NCI-H1694 (cell line): ENCODE data around the gene ATP10B.
"Not testable (repeated sequence)": the region's sequence is repeated elsewhere in the genome, so short reads cannot be mapped to it uniquely, and the experiment has no call there.

ENCODE experiments used
- DNase-seq: peaks from one replicate; lab custom pipeline; 2025; lab: John Stamatoyannopoulos, UW

ATP10B gene

GRCh38 chr5:160757194-160757593 is 94.8 kb downstream of the ATP10B start:
- DNase-seq = no peak

- DNase-seq = no peak
Measured at GRCh38 chr5:160750938-160751657, 100.9 kb downstream of the ATP10B start.

GRCh38 chr5:160749682-160750081 is 102.3 kb downstream of the ATP10B start:
- DNase-seq = no peak

DNA sequence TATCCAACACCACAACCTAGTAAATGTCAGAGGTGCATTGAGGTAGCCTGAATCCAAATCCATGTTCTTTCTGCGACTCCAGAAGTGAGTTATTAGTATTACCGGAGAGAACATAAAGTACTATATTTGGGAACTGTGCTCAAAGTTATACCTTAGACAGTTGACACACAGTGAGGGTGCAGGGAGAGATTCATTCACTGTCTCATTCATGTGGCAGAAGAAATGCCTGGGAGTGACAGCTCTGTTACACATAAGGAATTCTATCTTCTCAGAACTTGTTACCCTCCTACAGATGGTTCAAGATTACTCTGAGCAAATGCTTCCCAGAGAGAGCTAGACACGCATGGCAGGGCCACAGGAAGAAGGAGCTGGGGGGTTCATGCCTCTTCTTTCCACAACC is 103.0 kb downstream of the ATP10B start:
- DNase-seq = no peak

GRCh38 chr5:160747987-160748386 is 104.0 kb downstream of the ATP10B start:
- no peak for DNase-seq

DNA sequence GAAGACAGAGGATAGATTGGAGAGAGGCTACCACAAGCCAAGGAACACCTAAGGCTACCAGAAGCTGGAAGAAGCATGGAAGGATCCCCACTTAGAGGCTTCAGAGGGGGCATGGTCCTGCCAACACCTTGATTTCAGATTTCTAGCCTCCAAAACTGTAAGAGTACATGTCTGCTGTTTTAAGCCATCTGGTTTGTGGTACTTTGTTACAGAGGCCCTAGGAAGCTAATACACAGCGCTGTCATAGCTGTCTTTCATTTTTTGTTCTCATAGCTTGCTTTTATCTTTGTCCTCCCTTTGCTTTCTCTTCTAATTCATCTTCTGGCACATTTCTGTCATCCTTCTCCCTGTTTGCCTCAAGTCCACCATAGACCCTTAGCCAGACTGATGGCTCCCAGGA is 104.5 kb downstream of the ATP10B start:
- no peak for DNase-seq

DNA sequence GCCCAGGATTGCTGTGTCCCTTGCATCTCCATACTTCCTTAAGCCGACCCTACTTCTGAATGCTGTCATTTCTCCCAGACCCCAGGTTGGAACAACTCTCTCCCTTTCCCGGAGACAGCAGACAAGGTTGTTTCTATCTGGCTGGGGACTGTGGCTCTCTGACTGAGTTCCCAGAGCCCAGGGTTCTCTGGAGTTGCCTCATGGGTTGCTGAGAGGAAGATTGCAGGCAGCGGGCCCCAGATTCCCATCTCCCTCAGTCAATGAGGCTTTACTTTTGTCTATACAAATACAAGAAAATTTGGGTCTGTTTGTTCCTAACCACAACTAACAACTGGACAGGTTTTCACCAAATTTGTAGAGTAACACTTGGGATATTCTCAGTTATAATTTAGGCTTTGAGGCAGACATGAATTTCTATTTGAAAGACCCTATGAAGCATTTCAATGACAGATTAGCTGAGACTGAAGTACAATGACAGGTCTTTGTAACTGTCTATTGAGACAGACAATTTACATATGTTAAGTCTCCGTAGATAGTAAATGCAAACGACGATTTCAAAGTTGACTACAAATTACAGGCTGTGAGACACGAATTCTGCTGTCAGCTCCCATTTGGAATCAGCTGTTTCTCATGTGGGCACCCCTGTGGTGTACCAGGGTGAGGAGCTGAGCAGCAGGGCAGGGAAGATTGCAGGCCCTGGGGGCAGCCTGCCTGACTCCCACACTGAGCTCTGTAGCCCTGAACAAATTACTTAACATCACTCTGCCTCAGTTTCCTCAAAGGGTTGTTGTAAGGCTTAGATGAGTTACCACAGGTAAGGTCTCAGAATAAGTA is 107.5 kb downstream of the ATP10B start:
- DNase-seq = no peak

- DNase-seq = no peak
Measured at GRCh38 chr5:160743027-160743426, 109.0 kb downstream of the ATP10B start.

- DNase-seq = no peak
Measured at GRCh38 chr5:160742446-160742845, 109.6 kb downstream of the ATP10B start.

DNA sequence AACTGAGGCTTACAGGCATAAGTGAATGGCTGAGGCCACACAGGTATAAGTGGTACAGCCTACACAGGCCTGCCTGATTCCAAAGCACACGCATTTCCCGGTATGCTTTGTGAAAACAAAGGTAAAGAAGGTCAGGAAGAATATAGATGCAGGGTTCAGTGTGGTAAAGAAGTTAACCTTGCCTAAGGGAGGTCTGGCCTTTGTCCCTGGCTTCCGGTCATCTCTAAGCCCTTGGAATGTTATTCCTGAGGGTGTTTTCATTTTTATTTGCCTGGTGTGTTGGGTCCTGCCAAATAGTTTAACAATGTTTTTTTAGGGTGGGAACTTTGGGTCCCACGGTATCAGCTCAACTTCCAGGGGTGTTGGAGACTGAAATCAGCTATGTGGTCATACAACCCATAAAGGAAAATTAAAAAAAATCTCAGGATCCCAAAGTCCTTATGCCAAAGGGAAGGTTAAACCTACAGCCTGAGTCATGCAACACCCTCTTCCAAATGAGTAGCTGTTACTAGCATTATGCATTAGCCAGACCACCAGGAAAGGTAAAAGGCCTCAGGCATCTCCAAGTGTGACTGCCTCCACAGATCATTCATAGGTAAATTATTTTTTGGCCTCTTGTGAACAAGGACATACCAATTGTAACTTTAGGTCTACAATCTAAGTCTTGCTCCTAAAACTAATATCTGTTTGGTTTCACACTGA is 124.6 kb downstream of the ATP10B start:
- DNase-seq = no peak

- no peak for DNase-seq
Measured at GRCh38 chr5:160726721-160727120, 125.3 kb downstream of the ATP10B start.

DNA sequence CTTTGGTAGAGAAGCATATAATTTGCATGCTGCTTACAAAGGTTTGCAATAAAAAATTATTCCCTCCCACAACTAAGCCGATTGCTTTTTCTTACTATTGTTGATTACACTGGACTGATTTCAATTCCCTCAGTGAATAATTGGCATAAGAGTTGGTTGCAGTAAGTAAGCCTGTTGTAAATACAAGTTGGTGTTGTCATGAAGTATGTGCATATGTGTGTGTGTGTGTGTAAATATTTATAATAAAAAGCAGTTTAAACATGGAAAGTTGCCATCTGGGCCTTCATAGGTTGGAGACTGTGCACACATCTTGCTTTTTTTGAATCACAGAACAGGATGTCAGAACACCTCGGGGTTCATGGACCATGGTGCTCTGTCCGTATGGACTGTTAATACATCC is 131.2 kb downstream of the ATP10B start:
- DNase-seq = no peak

DNA sequence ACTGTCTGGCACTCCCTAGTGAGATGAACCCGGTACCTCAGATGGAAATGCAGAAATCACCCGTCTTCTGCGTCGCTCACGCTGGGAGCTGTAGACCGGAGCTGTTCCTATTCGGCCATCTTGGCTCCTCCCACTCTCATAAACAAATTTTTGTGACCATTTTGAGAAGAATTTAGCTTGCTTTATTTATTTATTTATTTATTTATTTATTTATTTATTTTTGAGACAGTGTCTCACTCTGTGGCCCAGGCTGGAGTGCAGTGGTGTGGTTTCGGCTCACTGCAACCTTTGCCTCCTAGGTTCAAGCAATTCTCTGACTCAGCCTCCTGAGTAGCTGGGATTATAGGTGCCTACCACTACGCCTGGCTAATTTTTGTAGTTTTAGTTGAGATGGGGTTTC is 136.5 kb downstream of the ATP10B start:
- DNase-seq = not testable (repeated sequence)

DNA sequence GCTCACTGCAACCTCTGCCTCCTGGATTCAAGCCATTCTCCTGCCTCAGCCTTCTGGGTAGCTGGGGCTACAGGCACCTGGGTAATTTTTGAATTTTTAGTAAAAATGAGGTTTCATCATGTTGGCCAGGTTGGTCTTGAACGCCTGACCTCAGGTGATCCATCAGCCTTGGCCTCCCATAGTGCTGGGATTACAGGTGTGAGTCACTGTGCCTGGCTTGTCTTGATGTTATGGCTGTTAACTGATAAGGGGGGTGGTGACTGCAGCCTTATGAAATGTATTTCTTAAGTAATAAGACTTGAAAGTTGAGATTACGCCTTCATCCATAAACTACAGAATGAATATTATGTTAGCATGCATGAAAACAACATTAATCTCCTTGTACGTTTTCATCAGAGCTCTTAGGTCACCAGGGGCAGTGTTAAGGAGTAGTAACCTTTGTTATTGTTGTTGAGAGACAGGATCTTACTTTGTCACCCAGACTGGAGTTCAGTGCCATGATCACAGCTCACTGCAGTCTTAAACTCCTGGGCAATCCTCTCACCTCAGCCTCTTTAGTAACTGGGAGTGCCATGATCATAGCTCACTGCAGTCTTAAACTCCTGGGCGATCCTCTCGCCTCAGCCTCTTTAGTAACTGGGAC is 148.3 kb downstream of the ATP10B start:
- DNase-seq = no peak

DNA sequence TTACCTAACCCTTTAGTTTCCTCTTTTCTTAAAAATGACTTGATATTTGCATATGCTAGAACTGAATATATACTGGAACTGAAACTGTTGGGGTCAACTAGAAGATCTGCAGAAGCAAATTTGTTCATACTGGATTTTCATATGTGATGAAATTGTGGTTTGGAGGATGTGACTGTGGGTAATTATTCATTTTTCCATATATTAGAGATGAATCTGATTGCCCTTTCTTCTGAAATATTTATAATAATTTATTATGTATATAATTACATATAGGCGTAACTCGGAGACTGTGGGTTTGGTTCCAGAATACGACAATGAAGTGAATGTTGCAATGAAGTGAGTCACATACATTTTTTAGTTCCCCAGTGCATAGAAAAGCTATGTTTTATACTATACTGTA is 149.1 kb downstream of the ATP10B start:
- no peak for DNase-seq

GRCh38 chr5:160702311-160702803 is 149.7 kb downstream of the ATP10B start:
- DNase-seq = no peak

- DNase-seq = no peak
Measured at GRCh38 chr5:160701403-160701802, 150.6 kb downstream of the ATP10B start.

DNA sequence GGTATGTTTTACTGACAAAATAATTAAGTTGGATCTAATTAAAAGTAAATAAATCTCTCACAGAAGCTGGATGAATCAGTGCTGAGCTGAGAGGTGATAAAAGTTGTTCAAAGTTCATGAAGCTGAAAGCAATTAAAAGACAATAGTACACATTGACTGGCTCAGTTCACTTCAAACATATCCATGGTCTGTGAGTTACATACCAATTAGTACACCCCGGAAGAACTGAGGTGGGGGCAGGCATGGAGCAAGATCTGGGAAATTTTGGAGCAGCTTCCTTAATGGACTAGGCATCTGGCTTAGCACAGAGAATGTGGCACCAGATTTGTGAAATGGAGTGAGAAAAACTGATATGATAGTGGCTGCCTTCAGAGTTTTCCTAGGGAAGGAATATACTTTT is 152.7 kb downstream of the ATP10B start:
- DNase-seq = no peak

DNA sequence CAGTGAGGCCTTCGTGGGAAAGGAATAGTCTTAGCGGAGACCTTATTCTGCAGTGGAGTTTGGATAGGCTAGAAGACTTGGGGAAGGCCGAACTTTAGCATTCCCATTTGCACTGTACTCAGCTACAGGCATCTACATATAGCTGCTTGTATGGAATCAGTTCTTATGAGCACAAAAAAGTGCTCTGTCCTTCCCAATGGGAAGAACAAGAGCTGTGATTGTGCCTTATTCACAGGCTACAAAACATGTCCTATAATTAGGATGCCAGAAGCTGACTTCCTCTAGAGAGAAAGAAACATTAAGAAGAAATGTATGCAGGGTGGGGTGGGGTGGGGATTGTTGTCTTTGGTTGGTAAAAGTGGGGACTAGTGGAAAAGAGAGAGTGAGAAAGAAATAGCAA is 154.7 kb downstream of the ATP10B start:
- DNase-seq = no peak

DNA sequence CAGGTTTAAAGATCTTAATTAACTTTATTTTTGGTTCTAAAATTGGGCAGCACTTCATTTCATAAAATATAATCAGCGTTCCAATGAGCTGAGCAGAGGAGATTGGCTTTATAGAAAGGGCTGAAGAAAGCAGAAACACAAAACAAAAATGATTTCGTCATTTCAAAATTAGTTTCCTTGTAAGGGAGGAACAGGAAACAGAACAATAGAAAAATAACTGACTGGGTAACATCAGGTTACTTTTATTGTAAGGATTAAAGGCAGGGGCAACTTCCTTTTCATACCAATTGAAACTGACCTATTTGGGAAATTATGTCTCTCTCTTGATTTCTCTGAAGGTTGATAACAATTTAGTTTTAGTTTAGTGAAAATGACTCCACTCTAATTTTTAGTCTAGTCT is 157.1 kb downstream of the ATP10B start:
- no peak for DNase-seq

- no peak for DNase-seq
Measured at GRCh38 chr5:160693831-160694465, 158.1 kb downstream of the ATP10B start.

- no peak for DNase-seq
Measured at GRCh38 chr5:160692271-160692670, 159.7 kb downstream of the ATP10B start.
